Measurements from ENCODE around the gene VSNL1. TPM values are rescaled to one million over a fixed set of nuclear protein-coding genes. Genes with fewer than 3 reads are reported as not detected.

Gene VSNL1
- total RNA-seq, 2 donors from 2014 or later: 0.66 to 4.2 TPM

DNA sequence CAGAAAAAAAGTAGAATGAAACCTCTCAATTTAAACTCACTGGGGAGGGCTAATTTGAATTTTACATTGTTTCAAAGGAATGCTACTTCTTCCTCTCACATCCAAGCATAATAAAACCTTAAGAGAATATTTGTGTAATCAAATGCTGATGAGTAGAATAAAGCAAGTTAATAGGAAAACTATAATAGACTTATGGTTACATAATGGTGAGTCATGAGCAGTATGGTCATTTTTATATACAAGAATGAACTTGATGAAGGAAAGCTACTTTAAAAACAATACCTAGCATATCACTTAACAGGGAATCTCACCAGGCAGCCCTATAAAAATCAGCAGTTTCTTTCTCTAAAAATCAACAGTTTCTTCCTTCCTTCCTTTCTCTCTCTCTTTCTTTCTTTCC is 80.3 kb downstream of the VSNL1 start:
- ATAC-seq: no peak
- TF ChIP-seq POLR2A (IDR thresholded peaks at IDR 0.05): no peak
- TF ChIP-seq, protein P1, sequence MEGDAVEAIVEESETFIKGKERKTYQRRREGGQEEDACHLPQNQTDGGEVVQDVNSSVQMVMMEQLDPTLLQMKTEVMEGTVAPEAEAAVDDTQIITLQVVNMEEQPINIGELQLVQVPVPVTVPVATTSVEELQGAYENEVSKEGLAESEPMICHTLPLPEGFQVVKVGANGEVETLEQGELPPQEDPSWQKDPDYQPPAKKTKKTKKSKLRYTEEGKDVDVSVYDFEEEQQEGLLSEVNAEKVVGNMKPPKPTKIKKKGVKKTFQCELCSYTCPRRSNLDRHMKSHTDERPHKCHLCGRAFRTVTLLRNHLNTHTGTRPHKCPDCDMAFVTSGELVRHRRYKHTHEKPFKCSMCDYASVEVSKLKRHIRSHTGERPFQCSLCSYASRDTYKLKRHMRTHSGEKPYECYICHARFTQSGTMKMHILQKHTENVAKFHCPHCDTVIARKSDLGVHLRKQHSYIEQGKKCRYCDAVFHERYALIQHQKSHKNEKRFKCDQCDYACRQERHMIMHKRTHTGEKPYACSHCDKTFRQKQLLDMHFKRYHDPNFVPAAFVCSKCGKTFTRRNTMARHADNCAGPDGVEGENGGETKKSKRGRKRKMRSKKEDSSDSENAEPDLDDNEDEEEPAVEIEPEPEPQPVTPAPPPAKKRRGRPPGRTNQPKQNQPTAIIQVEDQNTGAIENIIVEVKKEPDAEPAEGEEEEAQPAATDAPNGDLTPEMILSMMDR (IDR thresholded peaks at IDR 0.05): no peak
- no peaks in the 10 kb centered on the region for H3K36me3 ChIP-seq (replicated peaks in 1 of 2; ENCODE audit: insufficient read depth in 1 of 2, low read depth in 2 of 2)
- H3K27ac ChIP-seq: no peak overlapping the region
- H3K4me1 ChIP-seq: no peaks in the 10 kb centered on the region
- no peak overlapping the region for H3K4me3 ChIP-seq
- no peak for DNase-seq
- H3K27me3 ChIP-seq: no peaks in the 10 kb centered on the region
- H3K9me3 ChIP-seq: no peaks in the 10 kb centered on the region
- intact Hi-C loops (cut with DNase I): no loop called here

DNA sequence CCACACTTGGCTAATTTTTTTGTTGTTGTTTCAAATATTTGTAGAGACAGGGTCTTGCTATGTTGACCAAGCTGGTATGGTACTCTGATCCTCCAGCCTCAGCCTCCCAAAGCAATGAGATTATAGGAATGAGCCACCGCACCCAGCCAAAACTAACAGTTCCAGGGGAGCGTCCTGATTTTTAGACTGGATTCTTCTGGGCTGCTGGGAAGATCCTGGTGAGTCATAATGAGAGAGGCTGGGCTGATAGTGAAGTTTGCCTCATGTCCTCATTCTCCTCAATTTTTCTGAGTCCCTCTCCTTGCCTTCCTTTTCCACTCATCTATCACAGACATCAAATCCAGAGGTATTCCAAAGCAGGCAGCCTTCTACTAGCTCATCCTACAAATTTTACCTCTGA is 81.3 kb downstream of the VSNL1 start:
- Histone ChIP-seq H3K36me3 (replicated peaks in 1 of 2; ENCODE audit: insufficient read depth in 1 of 2, low read depth in 2 of 2) (no peaks in the 10 kb centered on the region), H3K27ac (no peak overlapping the region), H3K27me3 (no peaks in the 10 kb centered on the region), H3K4me1 (no peaks in the 10 kb centered on the region), H3K9me3 (no peaks in the 10 kb centered on the region), H3K4me3 (no peak overlapping the region)
- WGBS, 2 donors: 71 to 89% methylated on average over 2 of the region's 2 CpGs
- DNase-seq: no peak
- intact Hi-C loops (cut with DNase I): no loop called here
- no peak for TF ChIP-seq POLR2A (IDR thresholded peaks at IDR 0.05)
- TF ChIP-seq, protein P1 (IDR thresholded peaks at IDR 0.05): no peak
- no peak for ATAC-seq

DNA sequence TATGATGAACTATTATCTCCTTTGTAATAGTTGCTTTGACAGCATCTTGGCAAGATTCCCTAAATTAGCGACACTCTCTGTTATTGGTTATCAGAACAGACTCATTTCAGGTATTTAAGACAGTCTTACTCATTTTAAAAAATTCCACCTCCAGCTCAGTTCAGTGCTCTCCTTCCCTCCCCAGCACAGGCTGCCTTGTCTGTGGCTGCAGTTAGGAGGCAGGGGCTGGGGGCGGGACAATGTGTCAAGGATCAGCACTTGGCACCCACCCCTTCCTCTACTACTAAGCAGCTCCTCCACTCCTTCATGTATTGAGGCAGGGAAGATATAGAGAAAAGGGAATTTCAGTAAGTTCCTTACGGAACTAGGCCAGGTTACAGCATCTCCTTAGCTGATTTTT is 85.0 kb downstream of the VSNL1 start:
- no peaks in the 10 kb centered on the region for H3K4me1 ChIP-seq
- WGBS, 2 donors: 77 to 83% methylated on average over 3 of the region's 3 CpGs
- intact Hi-C loops (cut with DNase I): no loop called here

DNA sequence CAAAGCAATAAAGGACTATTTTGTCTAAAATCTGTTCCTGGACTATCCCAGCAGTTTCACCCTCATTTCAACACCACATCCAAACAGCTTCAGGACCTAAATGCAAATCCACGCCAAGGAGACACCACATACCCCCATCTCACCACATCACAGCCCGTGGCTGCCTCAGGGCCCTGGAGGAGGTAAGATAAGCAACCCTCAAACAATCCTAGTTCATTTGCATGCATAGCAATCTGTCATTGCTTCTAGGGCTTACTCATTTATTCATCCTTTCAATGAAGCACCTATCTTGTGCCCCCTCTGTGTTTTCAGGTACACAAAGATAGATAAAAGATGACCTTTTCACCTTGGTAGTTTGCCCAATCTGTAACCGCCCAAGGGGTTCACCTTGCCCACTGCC is 86.5 kb downstream of the VSNL1 start:
- ATAC-seq (no peak), DNase-seq (no peak)
- Histone ChIP-seq H3K27me3 (no peaks in the 10 kb centered on the region), H3K4me1 (no peaks in the 10 kb centered on the region), H3K27ac (no peak overlapping the region), H3K4me3 (no peak overlapping the region), H3K9me3 (peaks cover 0 to 5% (median 0%) of the 10 kb centered on the region in 3 donors), H3K36me3 (replicated peaks in 1 of 2; ENCODE audit: insufficient read depth in 1 of 2, low read depth in 2 of 2) (no peaks in the 10 kb centered on the region)
- WGBS, 2 donors: 53 to 59% methylated on average over 3 of the region's 3 CpGs
- intact Hi-C loops (cut with DNase I): no loop called here
- TF ChIP-seq, protein P1 (IDR thresholded peaks at IDR 0.05): no peak
- TF ChIP-seq POLR2A (IDR thresholded peaks at IDR 0.05): no peak

More for the DNA sequence above, 85.0 kb downstream of the VSNL1 start:
- Histone ChIP-seq H3K36me3 (replicated peaks in 1 of 2; ENCODE audit: insufficient read depth in 1 of 2, low read depth in 2 of 2) (no peaks in the 10 kb centered on the region), H3K9me3 (peaks cover 0 to 5% (median 0%) of the 10 kb centered on the region in 3 donors), H3K27ac (no peak overlapping the region), H3K4me3 (no peak overlapping the region), H3K27me3 (no peaks in the 10 kb centered on the region)
- TF ChIP-seq, protein P1 (IDR thresholded peaks at IDR 0.05): no peak
- TF ChIP-seq POLR2A (IDR thresholded peaks at IDR 0.05): no peak
- DNase-seq: no peak
- ATAC-seq: no peak

DNA sequence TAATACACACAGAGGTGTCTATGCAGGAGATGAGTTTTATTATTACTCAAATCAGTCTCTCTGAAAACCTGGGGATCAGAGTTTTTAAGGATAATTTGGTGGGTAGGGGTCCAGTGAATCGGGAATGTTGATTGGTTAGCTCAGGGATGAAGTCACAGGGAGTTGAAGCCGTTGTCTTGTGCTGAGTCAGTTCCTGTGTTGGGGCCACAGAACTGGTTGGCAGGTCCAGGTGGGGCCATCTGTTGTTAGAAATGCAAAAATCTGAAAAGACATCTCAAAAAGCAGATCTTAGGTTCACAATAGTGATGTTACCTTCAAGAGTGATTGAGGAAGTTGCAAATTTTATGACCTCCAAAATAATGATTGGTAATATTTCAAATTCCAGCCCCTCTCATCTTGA is 86.9 kb downstream of the VSNL1 start:
- H3K4me1 ChIP-seq: no peaks in the 10 kb centered on the region
- no peak overlapping the region for H3K4me3 ChIP-seq
- no peaks in the 10 kb centered on the region for H3K27me3 ChIP-seq
- no peaks in the 10 kb centered on the region for H3K36me3 ChIP-seq (replicated peaks in 1 of 2; ENCODE audit: insufficient read depth in 1 of 2, low read depth in 2 of 2)
- no peak for TF ChIP-seq POLR2A (IDR thresholded peaks at IDR 0.05)
- TF ChIP-seq, protein P1 (IDR thresholded peaks at IDR 0.05): no peak
- ATAC-seq (no peak), DNase-seq (no peak)
- whole genome bisulfite sequencing, 2 donors: 37 to 46% methylated on average over 2 of the region's 2 CpGs
- intact Hi-C loops (cut with DNase I): no loop called here
- no peak overlapping the region for H3K27ac ChIP-seq
- H3K9me3 ChIP-seq: peaks cover 0 to 5% (median 0%) of the 10 kb centered on the region in 3 donors

Data from body of pancreas (tissue), 4 donors.